ENCODE data around the gene TNFSF12. TPM values are rescaled to one million over a fixed set of nuclear protein-coding genes. Genes with fewer than 3 reads are reported as not detected.

Gene TNFSF12
- total RNA-seq, 2 donors from 2014 or later, result 54.6 to 98.3 TPM

- H3K36me3 ChIP-seq, result no peaks in the 10 kb centered on the region
- no peak for TF ChIP-seq CTCF (IDR thresholded peaks at IDR 0.05)
- no peaks in the 10 kb centered on the region for H3K9me3 ChIP-seq
- no peak overlapping the region for H3K4me3 ChIP-seq
- no peaks in the 10 kb centered on the region for H3K27me3 ChIP-seq (replicated peaks; ENCODE audit: insufficient read depth)
- H3K4me1 ChIP-seq (ENCODE audit: control insufficient read depth in 1 of 2, low read depth in 2 of 2), result no peaks in the 10 kb centered on the region
- H3K27ac ChIP-seq, result no peak overlapping the region
- DNase-seq (ENCODE audit: low spot score) (no peak), ATAC-seq (ENCODE audit: insufficient number of reproducible peaks, low FRiP score, low read depth) (no peak)
Observed at GRCh38 chr17:7528842-7529241, 20.0 kb upstream of the TNFSF12 start.

- DNase-seq (ENCODE audit: low spot score), result no peak
- Histone ChIP-seq H3K4me3 (no peak overlapping the region), H3K9me3 (no peaks in the 10 kb centered on the region), H3K36me3 (no peaks in the 10 kb centered on the region), H3K27ac (no peak overlapping the region), H3K27me3 (replicated peaks; ENCODE audit: insufficient read depth) (no peaks in the 10 kb centered on the region), H3K4me1 (ENCODE audit: control insufficient read depth in 1 of 2, low read depth in 2 of 2) (no peaks in the 10 kb centered on the region)
- ATAC-seq (ENCODE audit: insufficient number of reproducible peaks, low FRiP score, low read depth), result no peak
- no peak for TF ChIP-seq CTCF (IDR thresholded peaks at IDR 0.05)
Observed at GRCh38 chr17:7530023-7530900, 18.6 kb upstream of the TNFSF12 start.

GRCh38 chr17:7538050-7538449 is 10.8 kb upstream of the TNFSF12 start:
- Histone ChIP-seq H3K4me3 (no peak overlapping the region), H3K27me3 (replicated peaks; ENCODE audit: insufficient read depth) (no peaks in the 10 kb centered on the region), H3K36me3 (no peaks in the 10 kb centered on the region), H3K9me3 (no peaks in the 10 kb centered on the region), H3K4me1 (ENCODE audit: control insufficient read depth in 1 of 2, low read depth in 2 of 2) (no peaks in the 10 kb centered on the region), H3K27ac (no peak overlapping the region)
- TF ChIP-seq CTCF (IDR thresholded peaks at IDR 0.05), result no peak
- no peak for ATAC-seq (ENCODE audit: insufficient number of reproducible peaks, low FRiP score, low read depth)
- no peak for DNase-seq (ENCODE audit: low spot score)

GRCh38 chr17:7538891-7539545 is 9.8 kb upstream of the TNFSF12 start:
- DNase-seq (ENCODE audit: low spot score), result no peak
- no peak for TF ChIP-seq CTCF (IDR thresholded peaks at IDR 0.05)
- no peaks in the 10 kb centered on the region for H3K27me3 ChIP-seq (replicated peaks; ENCODE audit: insufficient read depth)
- H3K4me1 ChIP-seq (ENCODE audit: control insufficient read depth in 1 of 2, low read depth in 2 of 2), result no peaks in the 10 kb centered on the region
- no peak overlapping the region for H3K27ac ChIP-seq
- no peak for ATAC-seq (ENCODE audit: insufficient number of reproducible peaks, low FRiP score, low read depth)
- no peak overlapping the region for H3K4me3 ChIP-seq
- no peaks in the 10 kb centered on the region for H3K9me3 ChIP-seq
- H3K36me3 ChIP-seq, result no peaks in the 10 kb centered on the region

GRCh38 chr17:7541074-7541621 is 7.7 kb upstream of the TNFSF12 start:
- Histone ChIP-seq H3K36me3 (no peaks in the 10 kb centered on the region), H3K27ac (no peak overlapping the region), H3K4me3 (no peak overlapping the region), H3K9me3 (no peaks in the 10 kb centered on the region), H3K4me1 (ENCODE audit: control insufficient read depth in 1 of 2, low read depth in 2 of 2) (peaks cover 0 to 13% of the 10 kb centered on the region in 2 donors), H3K27me3 (replicated peaks; ENCODE audit: insufficient read depth) (no peaks in the 10 kb centered on the region)
- no peak for ATAC-seq (ENCODE audit: insufficient number of reproducible peaks, low FRiP score, low read depth)
- no peak for DNase-seq (ENCODE audit: low spot score)
- no peak for TF ChIP-seq CTCF (IDR thresholded peaks at IDR 0.05)
